Measurements from ENCODE around the gene PRKD1.

DNA sequence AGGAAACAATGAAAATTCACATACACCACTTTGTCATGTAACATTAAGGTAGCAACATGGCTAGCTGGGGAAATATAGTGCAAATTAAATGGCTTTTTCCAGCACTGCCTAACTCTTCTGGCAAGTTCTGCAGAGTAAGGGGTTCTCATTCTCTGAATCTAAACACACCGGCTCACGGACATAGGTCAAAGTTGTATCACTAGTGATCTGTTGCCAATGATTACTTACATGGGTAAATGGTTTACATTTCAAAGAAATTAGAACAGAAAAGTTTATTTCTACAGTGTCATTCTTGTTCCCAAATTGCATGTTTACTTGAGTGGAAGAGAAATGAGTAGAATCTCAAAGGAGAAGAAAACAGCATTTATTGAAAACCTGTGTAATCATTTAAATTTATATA lies 381.9 kb downstream of the PRKD1 start:
- TF ChIP-seq EZH2 (IDR thresholded peaks at IDR 0.05; ENCODE audit: borderline replicate concordance, insufficient read depth, low read depth, low read length, poor library complexity, severe bottlenecking), result no peak
- TF ChIP-seq, protein P1, sequence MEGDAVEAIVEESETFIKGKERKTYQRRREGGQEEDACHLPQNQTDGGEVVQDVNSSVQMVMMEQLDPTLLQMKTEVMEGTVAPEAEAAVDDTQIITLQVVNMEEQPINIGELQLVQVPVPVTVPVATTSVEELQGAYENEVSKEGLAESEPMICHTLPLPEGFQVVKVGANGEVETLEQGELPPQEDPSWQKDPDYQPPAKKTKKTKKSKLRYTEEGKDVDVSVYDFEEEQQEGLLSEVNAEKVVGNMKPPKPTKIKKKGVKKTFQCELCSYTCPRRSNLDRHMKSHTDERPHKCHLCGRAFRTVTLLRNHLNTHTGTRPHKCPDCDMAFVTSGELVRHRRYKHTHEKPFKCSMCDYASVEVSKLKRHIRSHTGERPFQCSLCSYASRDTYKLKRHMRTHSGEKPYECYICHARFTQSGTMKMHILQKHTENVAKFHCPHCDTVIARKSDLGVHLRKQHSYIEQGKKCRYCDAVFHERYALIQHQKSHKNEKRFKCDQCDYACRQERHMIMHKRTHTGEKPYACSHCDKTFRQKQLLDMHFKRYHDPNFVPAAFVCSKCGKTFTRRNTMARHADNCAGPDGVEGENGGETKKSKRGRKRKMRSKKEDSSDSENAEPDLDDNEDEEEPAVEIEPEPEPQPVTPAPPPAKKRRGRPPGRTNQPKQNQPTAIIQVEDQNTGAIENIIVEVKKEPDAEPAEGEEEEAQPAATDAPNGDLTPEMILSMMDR (IDR thresholded peaks at IDR 0.05), result no peak
